Endothelial cell of umbilical vein (primary cell): ENCODE results near the gene SLC11A2. TPM values are rescaled to one million over a fixed set of nuclear protein-coding genes. Genes with fewer than 3 reads are reported as not detected.

Experiments
- BruUV-seq: library from RNA; stranded (reverse); fragments of 400-500 nt; replicated peaks from 2 replicates; lab custom pipeline; 2021; lab: Mats Ljungman, UMichigan
- CTCF ChIA-PET: fragments of 300-600, 350-600 bp; sonication (Branson Sonifier 250); formaldehyde crosslinking; loops from one replicate; lab custom pipeline; 2021; ENCODE audit warnings: antibody characterized with exemption, inconsistent platforms; lab: Charles Lee
- POLR2A ChIA-PET: fragments of 300-600, 350-600 bp; sonication (Branson Sonifier 250); formaldehyde crosslinking; loops from one replicate; lab custom pipeline; 2021; ENCODE audit warnings: antibody characterized with exemption, inconsistent platforms; lab: Charles Lee
- DNase-seq: peaks from one replicate; pipeline ENCODE4 v3.0.0-alpha.2; 2011; ENCODE audit warnings: low read depth, low spot score
- FAIRE-seq: peaks from 2 replicates; lab custom pipeline; 2011; peaks lifted over from hg19 to GRCh38; lab: Jason Lieb, UNC
- H2AFZ ChIP-seq: 2 replicates; pipeline ENCODE4 v1.6.0; 2012; ENCODE audit warnings: low read depth, low read length, control low read depth, inconsistent platforms
- H3K27ac ChIP-seq: 2 replicates; pipeline ENCODE4 v1.5.1; 2011; ENCODE audit warnings: low read depth, mild to moderate bottlenecking, control low read depth, low read length, moderate library complexity; ENCODE audit not compliant: insufficient read depth
- H3K27me3 ChIP-seq, 2 experiments: 2 replicates each; pipeline versions ENCODE4 v1.6.0 to v1.6.1; 2011; ENCODE audit warnings: low read length in 2 of 2, mixed read lengths in 1 of 2; ENCODE audit not compliant: control insufficient read depth in 2 of 2, insufficient read depth in 2 of 2
- H3K36me3 ChIP-seq, 2 experiments: 2 replicates in 1 of 2; 3 replicates in 1 of 2; pipeline ENCODE4 v1.5.1; 2011; ENCODE audit warnings: low read length in 2 of 2, mild to moderate bottlenecking in 1 of 2, moderate library complexity in 1 of 2; ENCODE audit not compliant: control insufficient read depth in 2 of 2, insufficient read depth in 2 of 2; ENCODE audit errors: extremely low read depth in 1 of 2
- H3K4me1 ChIP-seq: 3 replicates; pipeline ENCODE4 v1.5.1; 2011; ENCODE audit warnings: mild to moderate bottlenecking, low read length; ENCODE audit not compliant: control insufficient read depth, insufficient read depth; ENCODE audit errors: extremely low read depth
- H3K4me2 ChIP-seq: 2 replicates; pipeline ENCODE4 v1.6.1; 2011; ENCODE audit warnings: low read length, control low read depth, mixed read lengths; ENCODE audit not compliant: insufficient read depth
- H3K4me3 ChIP-seq, 3 experiments: fragments of 200-600 bp in 1 of 3; sonication (generic), shearing (Covaris generic) in 1 of 3; replicated peaks in 1 of 3; 2 replicates each; pipeline ENCODE4 v1.5.1; 2011 to 2016; ENCODE audit warnings: control low read depth in 3 of 3, low read length in 3 of 3, mild to moderate bottlenecking in 2 of 3, inconsistent platforms in 1 of 3, low read depth in 1 of 3, moderate library complexity in 1 of 3; ENCODE audit not compliant: insufficient read depth in 1 of 3
- H3K79me2 ChIP-seq: 2 replicates; pipeline ENCODE4 v1.6.0; 2012; ENCODE audit warnings: low read length, inconsistent platforms; ENCODE audit not compliant: control insufficient read depth, insufficient read depth
- H3K9ac ChIP-seq: replicated peaks from 2 replicates; pipeline ENCODE3; 2011; ENCODE audit warnings: low read length, control low read depth; ENCODE audit not compliant: insufficient read depth; ENCODE audit errors: extremely low read depth
- H3K9me1 ChIP-seq: replicated peaks from 3 replicates; pipeline ENCODE4 v1.6.0; 2011; ENCODE audit warnings: mild to moderate bottlenecking, low read length; ENCODE audit not compliant: control insufficient read depth, insufficient read depth; ENCODE audit errors: extremely low read depth
- H3K9me3 ChIP-seq: replicated peaks from 2 replicates; pipeline ENCODE4 v1.5.1; 2012; ENCODE audit warnings: low read length, inconsistent platforms; ENCODE audit not compliant: control insufficient read depth, insufficient read depth
- H4K20me1 ChIP-seq: replicated peaks from 2 replicates; pipeline ENCODE3; 2011; ENCODE audit warnings: mild to moderate bottlenecking, low read length; ENCODE audit not compliant: control insufficient read depth, insufficient read depth; ENCODE audit errors: extremely low read depth
- CTCF ChIP-seq, 2 donors: IDR thresholded peaks; 1 replicate in 1 of 2; 2 replicates in 1 of 2; pipeline ENCODE4 v1.5.1; 2011; ENCODE audit warnings: low read length in 2 of 2, mild to moderate bottlenecking in 2 of 2, moderate library complexity in 2 of 2, control low read depth in 1 of 2, inconsistent platforms in 1 of 2, low read depth in 1 of 2; ENCODE audit not compliant: insufficient read depth in 1 of 2; ENCODE audit errors: extremely low read depth in 1 of 2
- EZH2 ChIP-seq: IDR thresholded peaks from 2 replicates; pipeline ENCODE4 v1.6.1; 2012; ENCODE audit warnings: borderline replicate concordance, low read depth, mild to moderate bottlenecking, moderate library complexity, low read length, inconsistent platforms; ENCODE audit not compliant: severe bottlenecking
- FOS ChIP-seq: IDR thresholded peaks from 2 replicates; pipeline ENCODE4 v1.6.1; 2011; ENCODE audit warnings: mild to moderate bottlenecking, low read length, moderate library complexity, borderline replicate concordance; ENCODE audit not compliant: insufficient read depth
- GATA2 ChIP-seq: IDR thresholded peaks from 2 replicates; pipeline ENCODE4 v1.7.0; 2011; ENCODE audit warnings: low read depth, mild to moderate bottlenecking, moderate library complexity, mixed read lengths, low read length; ENCODE audit not compliant: insufficient read length, insufficient read depth
- JUN ChIP-seq: IDR thresholded peaks from 2 replicates; pipeline ENCODE4 v1.6.1; 2011; ENCODE audit warnings: borderline replicate concordance, low read depth; ENCODE audit not compliant: insufficient read length, insufficient read depth
- MYC ChIP-seq: IDR thresholded peaks from one replicate; pipeline ENCODE4 v1.6.1; 2011; ENCODE audit warnings: mild to moderate bottlenecking, low read depth, low read length
- POLR2A ChIP-seq: IDR thresholded peaks from 2 replicates; pipeline ENCODE4 v1.6.1; 2012; ENCODE audit warnings: low read depth, mild to moderate bottlenecking, control low read depth, low read length
- POLR2AphosphoS5 ChIP-seq: IDR thresholded peaks from 2 replicates; pipeline ENCODE4 v1.6.1; 2012; ENCODE audit warnings: low read depth, mild to moderate bottlenecking, control low read depth, low read length, moderate library complexity; ENCODE audit not compliant: insufficient read depth
- dilution Hi-C: fragments of 300-500 bp; cut with MboI; formaldehyde crosslinking; loops from one replicate; pipeline ENCODE4 v1.15.0; 2019; ENCODE audit warnings: low sequenced_read_pairs; ENCODE audit not compliant: extremely low pct_ligation_motif_present
- intact Hi-C: fragments of 100-400 bp; cut with micrococcal nuclease; formaldehyde crosslinking; loops from one replicate; pipeline ENCODE4 v1.10.0; 2022
- polyA plus RNA-seq, 4 experiments: library from polyadenylated mRNA; depleted of rRNA in 3 of 4; stranded (reverse) in 3 of 4; unstranded in 1 of 4; fragments of >200 nt; gene quantifications; 2 replicates each; pipeline versions ENCODE4 v1.2.1 to v1.2.3, GENCODE V29; 2011 to 2012; ENCODE audit warnings: missing spikeins in 1 of 4
- total RNA-seq: library from RNA; stranded (reverse); gene quantifications from 2 replicates; pipeline ENCODE4 v1.2.3, GENCODE V29; 2021
- TF ChIP-seq, protein P1 (sequence below): IDR thresholded peaks from 2 replicates; pipeline ENCODE4 v1.6.1; 2011; ENCODE audit not compliant: insufficient read depth, insufficient read length

The SLC11A2 gene
- total and polyA plus RNA-seq, 2 donors (not counting 3 experiments of a cell fraction or from before 2014, with no cell fraction given), result 47.5 to 56.4 TPM

DNA sequence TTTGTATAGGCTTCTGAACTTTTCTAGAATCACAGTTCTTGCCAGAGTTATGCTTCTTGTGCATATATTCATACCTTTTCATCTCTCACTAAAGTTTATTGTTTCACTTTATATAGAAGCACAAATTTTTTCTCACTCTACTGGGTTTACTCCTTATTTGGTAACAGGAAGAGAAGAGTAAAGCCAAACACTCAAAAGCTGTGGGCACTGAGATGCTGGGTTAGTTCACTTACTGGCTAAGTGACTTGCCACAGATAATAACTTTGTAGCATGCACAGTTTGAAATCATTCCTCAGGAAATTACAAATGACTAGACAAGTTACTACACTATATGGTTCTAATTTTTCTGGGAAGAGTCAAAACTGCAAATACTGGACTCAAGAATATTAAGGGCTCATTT, 66.1 kb downstream of the SLC11A2 start:
- peaks cover 0 to 2% of the 10 kb centered on the region in 2 experiments for H3K36me3 ChIP-seq
- H3K27ac ChIP-seq, result no peak overlapping the region
- H3K27me3 ChIP-seq, result no peaks in the 10 kb centered on the region
- POLR2A ChIA-PET, result no interaction called here
- BruUV-seq, result no TSS peak
- H2AFZ ChIP-seq, result no peak overlapping the region
- H3K79me2 ChIP-seq, result no peaks in the 10 kb centered on the region
- no peaks in the 10 kb centered on the region for H3K9me3 ChIP-seq
- FAIRE-seq (no peak), DNase-seq (no peak)
- H4K20me1 ChIP-seq, result no peaks in the 10 kb centered on the region
- CTCF ChIA-PET, result interaction anchor here (0.9 to 1.0 kb wide), 2 partner anchors 25 to 135 kb away, joined by 3 read pairs; no protein-coding TSS in a partner anchor
- H3K9ac ChIP-seq, result no peak overlapping the region
- intact Hi-C loops, result no loop called here
- no peak overlapping the region for H3K4me3 ChIP-seq
- dilution Hi-C loops, result no loop called here
- TF ChIP-seq EZH2 (no peak), FOS (no peak), GATA2 (no peak), POLR2AphosphoS5 (no peak), JUN (no peak), CTCF (IDR thresholded peaks at IDR 0.05; ENCODE audit: extremely low read depth in 1 of 2, insufficient read depth in 1 of 2, low read depth in 1 of 2, low read length in 2 of 2) (no peak), MYC (no peak), POLR2A (no peak)
- TF ChIP-seq, protein P1, sequence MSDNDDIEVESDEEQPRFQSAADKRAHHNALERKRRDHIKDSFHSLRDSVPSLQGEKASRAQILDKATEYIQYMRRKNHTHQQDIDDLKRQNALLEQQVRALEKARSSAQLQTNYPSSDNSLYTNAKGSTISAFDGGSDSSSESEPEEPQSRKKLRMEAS, result no peak
- H3K4me2 ChIP-seq, result no peak overlapping the region
- H3K9me1 ChIP-seq, result no peaks in the 10 kb centered on the region
- no peaks in the 10 kb centered on the region for H3K4me1 ChIP-seq
